NOMO-1 (cell line): Measurements from ENCODE around the gene ANKRD53.

ENCODE experiments used
- DNase-seq, 2 experiments: peaks; one replicate each; lab custom pipeline; 2025; ENCODE audit not compliant: unreplicated experiment in 2 of 2; lab: John Stamatoyannopoulos, UW

ANKRD53 gene

GRCh38 chr2:70964133-70964532, 14.3 kb upstream of the ANKRD53 start:
- DNase-seq, result no peak

- peak; percentile 51 to 71 for DNase-seq
Observed at GRCh38 chr2:70964596-70965386, 13.6 kb upstream of the ANKRD53 start.

GRCh38 chr2:70965506-70965905, 12.9 kb upstream of the ANKRD53 start:
- DNase-seq, result no peak

GRCh38 chr2:70966681-70967080, 11.7 kb upstream of the ANKRD53 start:
- no peak for DNase-seq

- no peak for DNase-seq
Observed at GRCh38 chr2:70967189-70967588, 11.2 kb upstream of the ANKRD53 start.

- no peak for DNase-seq
Observed at GRCh38 chr2:70974592-70974991, 3.8 kb upstream of the ANKRD53 start.

GRCh38 chr2:70975237-70975636, 3.2 kb upstream of the ANKRD53 start:
- no peak for DNase-seq

- peak; percentile 17 to 50 for DNase-seq
Observed at GRCh38 chr2:70977605-70978205, 725 bp upstream of the ANKRD53 start.

- no peak for DNase-seq
Observed at GRCh38 chr2:70979180-70979488, 704 bp downstream of the ANKRD53 start.

- DNase-seq, result no peak
Observed at GRCh38 chr2:70979626-70980025, 1.2 kb downstream of the ANKRD53 start.

GRCh38 chr2:70981421-70981820, 3.0 kb downstream of the ANKRD53 start:
- no peak for DNase-seq

GRCh38 chr2:70981866-70982810, 3.7 kb downstream of the ANKRD53 start:
- DNase-seq, result no peak

- no peak for DNase-seq
Observed at GRCh38 chr2:70982971-70983370, 4.5 kb downstream of the ANKRD53 start.

- no peak for DNase-seq
Observed at GRCh38 chr2:70983506-70984227, 5.2 kb downstream of the ANKRD53 start.

- DNase-seq, result no peak
Observed at GRCh38 chr2:70984228-70984575, 5.8 kb downstream of the ANKRD53 start.

- DNase-seq, result peak; percentile 33 to 41
Observed at GRCh38 chr2:70984576-70985282, 6.3 kb downstream of the ANKRD53 start.

GRCh38 chr2:70985283-70985688, 6.9 kb downstream of the ANKRD53 start:
- no peak for DNase-seq

GRCh38 chr2:70985956-70986355, 7.5 kb downstream of the ANKRD53 start:
- DNase-seq, result no peak

GRCh38 chr2:70986499-70987189, 8.2 kb downstream of the ANKRD53 start:
- no peak for DNase-seq

- no peak for DNase-seq
Observed at GRCh38 chr2:70987386-70987785, 9.0 kb downstream of the ANKRD53 start.
